D721Med (cell line): ENCODE data around the gene BCORL1.

Experiments used
- DNase-seq: peaks from one replicate; pipeline ENCODE4 v3.0.0; 2011; ENCODE audit warnings: low spot score; ENCODE audit not compliant: insufficient read length
- FAIRE-seq: peaks from 2 replicates; lab custom pipeline; 2011; peaks lifted over from hg19 to GRCh38; lab: Jason Lieb, UNC
- CTCF ChIP-seq: IDR thresholded peaks from 2 replicates; pipeline ENCODE4 v1.5.1; 2012; ENCODE audit warnings: mild to moderate bottlenecking, control low read depth; ENCODE audit not compliant: insufficient read depth; ENCODE audit errors: missing control alignments

Gene BCORL1

GRCh38 chrX:129961180-129962083 is 21.0 kb upstream of the BCORL1 start:
- DNase-seq (no peak), FAIRE-seq (no peak)
- no peak for TF ChIP-seq CTCF

GRCh38 chrX:129963729-129964128 is 18.7 kb upstream of the BCORL1 start:
- no peak for TF ChIP-seq CTCF
- no peak for DNase-seq
- FAIRE-seq, result no peak

GRCh38 chrX:129965166-129965565 is 17.3 kb upstream of the BCORL1 start:
- no peak for TF ChIP-seq CTCF
- FAIRE-seq (no peak), DNase-seq (no peak)

GRCh38 chrX:129968968-129969367 is 13.5 kb upstream of the BCORL1 start:
- no peak for FAIRE-seq
- no peak for TF ChIP-seq CTCF

GRCh38 chrX:129976441-129976840 is 6.0 kb upstream of the BCORL1 start:
- FAIRE-seq, result no peak
- no peak for TF ChIP-seq CTCF

More at GRCh38 chrX:129968968-129969367, 13.5 kb upstream of the BCORL1 start:
- no peak for DNase-seq

GRCh38 chrX:129979207-129979920 is 3.1 kb upstream of the BCORL1 start:
- TF ChIP-seq CTCF, result no peak
- FAIRE-seq, result no peak
- no peak for DNase-seq

More at GRCh38 chrX:129976441-129976840, 6.0 kb upstream of the BCORL1 start:
- DNase-seq, result no peak

- no peak for TF ChIP-seq CTCF
- FAIRE-seq, result no peak
- no peak for DNase-seq
Measured at GRCh38 chrX:129980001-129980401, 2.4 kb upstream of the BCORL1 start.
